Kidney glomerular epithelial cell (primary cell): Measurements from ENCODE around the gene FAM187B.

Experiments used
- DNase-seq: peaks from one replicate; lab custom pipeline; 2025; lab: John Stamatoyannopoulos, UW

Gene FAM187B

GRCh38 chr19:35178701-35179100 is 49.8 kb downstream of the FAM187B start:
- DNase-seq, result no peak

- DNase-seq, result no peak
Measured at GRCh38 chr19:35177377-35178274, 50.9 kb downstream of the FAM187B start.

DNA sequence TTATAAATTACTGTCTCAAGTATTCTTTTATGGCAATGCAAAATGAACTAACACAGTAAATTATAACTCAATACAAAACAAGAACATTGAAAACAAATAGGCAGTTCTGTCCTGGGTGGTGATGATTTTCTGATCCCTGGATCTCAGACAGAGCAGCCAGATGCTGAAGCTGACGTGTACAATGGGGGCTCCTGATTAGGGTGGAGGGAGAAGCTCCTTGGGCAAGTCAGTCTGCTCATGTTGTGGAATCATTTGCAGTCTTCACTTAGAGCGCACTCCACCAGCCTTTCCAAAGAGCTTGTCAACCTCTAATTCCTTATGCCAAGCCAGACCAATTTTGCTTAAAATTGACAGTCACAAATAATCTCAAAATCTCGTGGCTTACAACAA is 52.4 kb downstream of the FAM187B start:
- no peak for DNase-seq
